Measurements from ENCODE around the gene PLXDC1. TPM values are rescaled to one million over a fixed set of nuclear protein-coding genes. Genes with fewer than 3 reads are reported as not detected.

The PLXDC1 gene
- total and polyA plus RNA-seq, 2 of the 8 experiments (the other 6 are each of a cell fraction or from before 2014, with no cell fraction given), result 4.1 to 14.6 TPM

DNA sequence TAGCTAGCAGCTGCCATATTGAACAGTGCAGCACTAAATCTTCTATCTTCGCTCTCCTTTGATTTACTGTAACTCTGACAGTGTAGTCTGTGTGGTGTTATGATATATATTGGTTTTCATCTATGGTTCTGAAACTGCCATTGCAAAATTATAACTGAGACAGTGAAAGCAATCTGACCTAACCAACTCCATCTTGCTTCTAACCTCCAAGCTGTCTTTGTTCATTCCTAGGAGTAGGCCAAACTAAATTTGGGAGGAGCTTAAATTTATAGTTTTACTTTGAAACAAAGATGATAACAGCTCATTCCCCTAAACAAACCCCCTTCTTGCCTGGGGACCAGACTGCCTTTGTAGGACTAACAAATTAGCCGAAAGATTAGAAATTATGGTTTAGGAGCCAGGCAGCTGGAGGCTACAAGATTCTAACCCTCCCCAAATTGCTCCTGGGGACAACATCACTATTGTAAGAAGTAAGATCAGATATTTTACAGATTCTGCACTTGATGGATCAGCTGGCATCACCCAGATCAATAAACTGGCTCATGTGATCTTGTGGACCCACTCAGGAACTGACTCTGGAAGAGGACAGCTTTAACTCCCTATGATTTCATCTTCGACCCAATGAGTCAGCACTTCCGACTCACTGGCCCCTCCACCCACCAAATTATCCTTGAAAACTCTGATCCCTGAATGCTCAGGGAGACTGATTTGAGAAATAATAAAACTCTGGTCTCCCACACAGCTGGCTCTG lies 137.2 kb downstream of the PLXDC1 start:
- FAIRE-seq (no peak), DNase-seq (ENCODE audit: low read depth in 1 of 2, low spot score in 2 of 2) (no peak)
- ChIA-PET POLR2A (ENCODE audit: partially characterized antibody) (interaction anchor here (0.7 to 1.8 kb wide), 2 partner anchors 32 to 168 kb away, joined by 3 to 4 read pairs; no protein-coding TSS in a partner anchor), CTCF (ENCODE audit: partially characterized antibody) (interaction anchor here (0.6 to 1.4 kb wide), 5 partner anchors 17 to 1566 kb away, joined by 3 to 5 read pairs (median 3); partner anchors contain the start of gene FBXO47)
- Histone ChIP-seq H3K4me2 (ENCODE audit: insufficient read depth in 1 of 2, low read depth in 2 of 2, low read length in 2 of 2) (no peak overlapping the region), H3K9ac (replicated peaks in 1 of 4; ENCODE audit: extremely low read depth in 1 of 4, low read depth in 3 of 4, low read length in 3 of 4) (no peak overlapping the region), H2AK5ac (ENCODE audit: low read depth, low read length) (no peak overlapping the region), H3K4ac (replicated peaks; ENCODE audit: insufficient read length, low read depth, low read length) (no peak overlapping the region), H4K91ac (replicated peaks; ENCODE audit: insufficient read length, low read length) (no peak overlapping the region), H2BK5ac (ENCODE audit: low read depth, low read length) (peak overlapping the region; percentile 55; the same call in 1 of the 2 replicates), H3K23ac (ENCODE audit: insufficient read length) (no peak overlapping the region), H2BK12ac (ENCODE audit: low read depth, low read length) (0 out of 2 replicates have a peak overlapping the region, but pooled peaks have one; percentile 14), H2BK20ac (ENCODE audit: low read length) (0 out of 2 replicates have a peak overlapping the region, but pooled peaks have one; percentile 7), H3K27ac (ENCODE audit: low read depth, low read length) (no peak overlapping the region), H4K8ac (ENCODE audit: extremely low read depth, insufficient read depth, low read length) (no peak overlapping the region), H3K9me3 (ENCODE audit: insufficient read depth in 2 of 2, low read depth in 1 of 2, low read length in 1 of 2) (no peaks in the 10 kb centered on the region; a peak in 1 of 4 replicates), H3K56ac (replicated peaks; ENCODE audit: insufficient read length, low read depth, low read length) (no peak overlapping the region), H3K18ac (ENCODE audit: extremely low read depth, low read length) (peak overlapping the region; percentile 62), H2AFZ (ENCODE audit: low read length) (no peak overlapping the region; the same call in 1 of the 2 replicates), H3K27me3 (replicated peaks in 1 of 4; ENCODE audit: control insufficient read depth in 3 of 4, extremely low read depth in 1 of 4, insufficient read depth in 3 of 4, low read length in 3 of 4) (no peaks in the 10 kb centered on the region), H3K4me3 (ENCODE audit: extremely low read depth in 1 of 4, insufficient read depth in 2 of 4, low read depth in 3 of 4, low read length in 4 of 4) (no peak overlapping the region), H4K20me1 (replicated peaks in 1 of 2; ENCODE audit: control insufficient read depth in 1 of 2, insufficient read depth in 2 of 2, low read length in 2 of 2) (no peaks in the 10 kb centered on the region), H3K79me1 (ENCODE audit: low read depth, low read length) (no peaks in the 10 kb centered on the region), H2BK120ac (replicated peaks; ENCODE audit: low read depth, low read length) (no peak overlapping the region), H3K4me1 (replicated peaks in 1 of 4; ENCODE audit: control insufficient read depth in 3 of 4, insufficient read depth in 4 of 4, low read length in 3 of 4) (peaks cover 0 to 4% (median 0%) of the 10 kb centered on the region in 4 experiments; a peak in 3 of 7 replicates), H3K79me2 (ENCODE audit: control insufficient read depth in 1 of 2, insufficient read depth in 2 of 2, low read length in 2 of 2) (no peaks in the 10 kb centered on the region), H3K23me2 (ENCODE audit: low read depth, low read length) (0 out of 2 replicates have a peak, but pooled peaks cover 3% of the 10 kb centered on the region), H3K14ac (ENCODE audit: insufficient read length) (no peak overlapping the region), H4K5ac (ENCODE audit: insufficient read length, low read depth, low read length) (no peak overlapping the region), H3K36me3 (ENCODE audit: control insufficient read depth in 2 of 4, insufficient read depth in 4 of 4, low read length in 3 of 4) (no peaks in the 10 kb centered on the region), H2BK15ac (ENCODE audit: low read length) (no peak overlapping the region)
- WGBS, 2 experiments (ENCODE audit: extremely low coverage in 1 of 2, insufficient coverage in 1 of 2, insufficient read length in 1 of 2, insufficient replicate concordance in 2 of 2, low coverage in 1 of 2, low lambda C conversion rate in 2 of 2, missing lambda C conversion rate in 1 of 2), result 97% methylated on average over 4 of the region's 4 CpGs; no CpG with 5 or more reads in 1 of the 2 experiments
- TF ChIP-seq SIN3A (conservative IDR thresholded peaks at IDR 0.05 in 1 of 2, IDR thresholded peaks at IDR 0.05 in 1 of 2; ENCODE audit: low read depth in 1 of 2, low read length in 2 of 2) (no peak), CTBP2 (IDR thresholded peaks at IDR 0.05; ENCODE audit: borderline replicate concordance, insufficient read depth, insufficient read length, low read length) (no peak), SUZ12 (IDR thresholded peaks at IDR 0.05; ENCODE audit: low read length) (no peak), RBBP5 (IDR thresholded peaks at IDR 0.05; ENCODE audit: borderline replicate concordance, low read depth, low read length) (no peak), NANOG (IDR thresholded peaks at IDR 0.05; ENCODE audit: insufficient read depth, low read depth, low read length, poor library complexity, severe bottlenecking) (no peak), RAD21 (IDR thresholded peaks at IDR 0.05 in 1 of 2, conservative IDR thresholded peaks at IDR 0.05 in 1 of 2; ENCODE audit: low read depth in 2 of 2, low read length in 2 of 2) (no peak), KDM1A (IDR thresholded peaks at IDR 0.05; ENCODE audit: borderline replicate concordance, low read length) (no peak), YY1 (IDR thresholded peaks at IDR 0.05; ENCODE audit: low read depth, low read length) (no peak), MAFK (IDR thresholded peaks at IDR 0.05; ENCODE audit: low read depth, low read length) (no peak), BCL11A (IDR thresholded peaks at IDR 0.05; ENCODE audit: low read depth in 2 of 2, low read length in 2 of 2) (no peak), TCF12 (IDR thresholded peaks at IDR 0.05; ENCODE audit: low read depth, low read length) (no peak)

Measured in H1 (cell line).